HepG2 (cell line): ENCODE results near the gene MRPL14. TPM values are rescaled to one million over a fixed set of nuclear protein-coding genes. Genes with fewer than 3 reads are reported as not detected.

Experiments
- ATAC-seq: fragments of 200-7000 bp; cut with Tn5 transposase; 3 replicates; pipeline ENCODE4 v1.9.1; 2020; ENCODE audit warnings: mild to moderate bottlenecking, moderate library complexity
- BruUV-seq: library from RNA; stranded (reverse); fragments of 400-500 nt; replicated peaks from 2 replicates; lab custom pipeline; 2021; lab: Mats Ljungman, UMichigan
- CTCF ChIA-PET: fragments of 300-600 bp; formaldehyde crosslinking; extraction: SDS; loops from one replicate; lab custom pipeline; 2021; ENCODE audit warnings: low total read pairs, inconsistent platforms, low intra/inter-chr PET ratio; lab: Yijun Ruan, JAX
- POLR2A ChIA-PET: fragments of 350-600 bp; sonication (Branson Sonifier 250); formaldehyde crosslinking; loops from one replicate; lab custom pipeline; 2020; ENCODE audit warnings: antibody characterized with exemption, inconsistent platforms; lab: Yijun Ruan, JAX
- DNase-seq: peaks from one replicate; pipeline ENCODE4 v3.0.0-alpha.2; 2015; ENCODE audit warnings: low spot score
- FAIRE-seq: peaks from 3 replicates; lab custom pipeline; 2011; peaks lifted over from hg19 to GRCh38; lab: Jason Lieb, UNC
- H2AFZ ChIP-seq: one replicate; pipeline ENCODE4 v1.6.1; 2011; ENCODE audit warnings: low read length, inconsistent platforms
- H3K27ac ChIP-seq: fragments of 300-600 bp; 3 replicates; pipeline ENCODE4 v1.8.0; 2011; ENCODE audit warnings: mixed run types, mild to moderate bottlenecking, mixed read lengths, low read length, inconsistent platforms; ENCODE audit not compliant: insufficient read depth; ENCODE audit errors: extremely low read length
- H3K27me3 ChIP-seq, 2 experiments: fragments of 200-600 bp in 1 of 2; 2 replicates in 1 of 2; 3 replicates in 1 of 2; pipeline versions ENCODE4 v1.6.0 to v1.8.0; 2011; ENCODE audit warnings: low read length in 2 of 2, mild to moderate bottlenecking in 2 of 2, moderate library complexity in 2 of 2, inconsistent platforms in 1 of 2; ENCODE audit not compliant: insufficient read depth in 2 of 2, control insufficient read depth in 1 of 2
- H3K36me3 ChIP-seq, 2 experiments: fragments of 200-600 bp in 1 of 2; replicated peaks in 1 of 2; 2 replicates in 1 of 2; 3 replicates in 1 of 2; pipeline versions ENCODE4 v1.5.1 to v1.8.0; 2011; ENCODE audit warnings: low read length in 2 of 2, inconsistent platforms in 1 of 2; ENCODE audit not compliant: insufficient read depth in 2 of 2, control insufficient read depth in 1 of 2
- H3K4me1 ChIP-seq: 2 replicates; pipeline ENCODE4 v1.5.1; 2012; ENCODE audit warnings: low read length, inconsistent platforms; ENCODE audit not compliant: insufficient read depth
- H3K4me2 ChIP-seq: 2 replicates; pipeline ENCODE4 v1.6.0; 2011; ENCODE audit warnings: low read depth, low read length, inconsistent platforms
- H3K4me3 ChIP-seq, 3 experiments: fragments of 200-600 bp in 1 of 3; sonication (generic), shearing (Covaris generic) in 1 of 3; replicated peaks in 1 of 3; 2 replicates each; pipeline ENCODE4 v1.5.1; 2011 to 2016; ENCODE audit warnings: low read length in 3 of 3, inconsistent platforms in 2 of 3, low read depth in 2 of 3, mild to moderate bottlenecking in 2 of 3, control low read depth in 1 of 3, mixed read lengths in 1 of 3; ENCODE audit not compliant: insufficient read depth in 1 of 3
- H3K79me2 ChIP-seq: one replicate; pipeline ENCODE4 v1.6.1; 2011; ENCODE audit warnings: low read length, inconsistent platforms; ENCODE audit not compliant: insufficient read depth
- H3K9ac ChIP-seq: 2 replicates; pipeline ENCODE4 v1.6.0; 2011; ENCODE audit warnings: mild to moderate bottlenecking, low read depth, low read length, inconsistent platforms; ENCODE audit not compliant: insufficient read depth
- H3K9me3 ChIP-seq: 2 replicates; pipeline ENCODE4 v1.5.1; 2012; ENCODE audit warnings: mild to moderate bottlenecking, low read length
- H4K20me1 ChIP-seq: 2 replicates; pipeline ENCODE4 v1.6.0; 2011; ENCODE audit warnings: inconsistent platforms, mild to moderate bottlenecking, low read length, moderate library complexity; ENCODE audit not compliant: insufficient read depth
- AGO2 ChIP-seq: fragments of 200-400 bp; formaldehyde crosslinking; optimal IDR thresholded peaks from 2 replicates; pipeline ENCODE3; 2017; ENCODE audit warnings: mild to moderate bottlenecking, low read depth, low read length, moderate library complexity
- CBFB ChIP-seq: sonication (generic); formaldehyde crosslinking; IDR thresholded peaks from 2 replicates; pipeline ENCODE4 v1.4.0; 2020; ENCODE audit warnings: missing genetic modification reagents
- HNF4A ChIP-seq: sonication (generic); formaldehyde crosslinking; IDR thresholded peaks from 2 replicates; pipeline ENCODE4 v1.4.0; 2020; ENCODE audit warnings: missing genetic modification reagents
- KMT2A ChIP-seq: sonication (generic); formaldehyde crosslinking; IDR thresholded peaks from 2 replicates; pipeline ENCODE4 v1.4.0; 2020; ENCODE audit warnings: missing genetic modification reagents
- MIXL1 ChIP-seq: IDR thresholded peaks from 2 replicates; pipeline ENCODE4 v1.6.1; 2016
- POLR2AphosphoS5 ChIP-seq: IDR thresholded peaks from 2 replicates; pipeline ENCODE4 v1.6.1; 2012; ENCODE audit warnings: low read depth, low read length
- RBM22 ChIP-seq: fragments of 200-400 bp; formaldehyde crosslinking; optimal IDR thresholded peaks from 2 replicates; pipeline ENCODE3; 2017; ENCODE audit warnings: mild to moderate bottlenecking, low read length, moderate library complexity
- SCMH1 ChIP-seq: sonication (generic); formaldehyde crosslinking; IDR thresholded peaks from 2 replicates; pipeline ENCODE4 v1.9.0; 2021; ENCODE audit warnings: missing genetic modification reagents, mild to moderate bottlenecking, borderline replicate concordance
- SIN3B ChIP-seq: fragments of 150-350 bp; IDR thresholded peaks from 2 replicates; pipeline ENCODE4 v1.6.1; 2014; ENCODE audit warnings: low read length
- SOX5 ChIP-seq: IDR thresholded peaks from 2 replicates; pipeline ENCODE4 v1.6.1; 2016; ENCODE audit warnings: borderline replicate concordance
- TEAD3 ChIP-seq: optimal IDR thresholded peaks from 2 replicates; pipeline ENCODE3; 2016; ENCODE audit warnings: borderline replicate concordance
- TP53 ChIP-seq: sonication (generic); formaldehyde crosslinking; conservative IDR thresholded peaks from 2 replicates; pipeline ENCODE4 v1.4.0; 2020; ENCODE audit warnings: missing genetic modification reagents
- ZFP41 ChIP-seq: sonication (generic); formaldehyde crosslinking; IDR thresholded peaks from 2 replicates; pipeline ENCODE4 v1.4.0; 2020; ENCODE audit warnings: mild to moderate bottlenecking, missing genetic modification reagents, borderline replicate concordance
- ZNF501 ChIP-seq: sonication (generic); formaldehyde crosslinking; IDR thresholded peaks from 2 replicates; pipeline ENCODE4 v1.5.1; 2020; ENCODE audit warnings: mild to moderate bottlenecking, moderate library complexity, missing genetic modification reagents
- WGBS: methylation state at CpG from one replicate; pipeline ENCODE4 v1.1.6; 2017; ENCODE audit warnings: low lambda C conversion rate; 5-methylcytosine and 5-hydroxymethylcytosine counted together
- in situ Hi-C: cut with HindIII; loops from 2 replicates; pipeline ENCODE4 v1.10.0; 2017; ENCODE audit warnings: low pct_unique_long_range_greater_than_20kb; ENCODE audit not compliant: extremely low pct_ligation_motif_present
- intact Hi-C: fragments of 100-400 bp; cut with micrococcal nuclease; formaldehyde crosslinking; loops from one replicate; pipeline ENCODE4 v1.10.0; 2022; ENCODE audit not compliant: unreplicated experiment
- polyA plus RNA-seq, 8 experiments: library from polyadenylated mRNA; depleted of rRNA in 3 of 8; stranded (reverse) in 7 of 8; unstranded in 1 of 8; fragments of >200 nt; fragmentation: Illumina TruSeq in 4 of 8; extraction: Trizol in 4 of 8; gene quantifications; 2 replicates each; pipeline versions ENCODE4 v1.2.1 to v1.2.3, GENCODE V29; 2011 to 2016; ENCODE audit warnings: low read depth in 4 of 8, missing spikeins in 1 of 8, mixed read lengths in 1 of 8; ENCODE audit not compliant: insufficient read depth in 1 of 8
- total RNA-seq, 5 experiments: library from RNA; depleted of rRNA; stranded (reverse); fragments of >200 nt; fragmentation: Illumina TruSeq; extraction: Trizol; gene quantifications; 2 replicates each; pipeline ENCODE4 v1.2.3, GENCODE V29; 2016; ENCODE audit warnings: low read depth in 1 of 5
- TF ChIP-seq, protein P1 (sequence below): sonication (generic); formaldehyde crosslinking; IDR thresholded peaks from 2 replicates; pipeline ENCODE4 v1.9.0; 2021; ENCODE audit warnings: missing genetic modification reagents, borderline replicate concordance
- TF ChIP-seq, protein P2 (sequence below): sonication (generic); formaldehyde crosslinking; IDR thresholded peaks from 2 replicates; pipeline ENCODE4 v1.4.0; 2020; ENCODE audit warnings: mild to moderate bottlenecking, missing genetic modification reagents

The MRPL14 gene
- total and polyA plus RNA-seq, 2 of the 13 experiments (the other 11 are each of a cell fraction or from before 2014, with no cell fraction given), result 157 to 178 TPM

DNA sequence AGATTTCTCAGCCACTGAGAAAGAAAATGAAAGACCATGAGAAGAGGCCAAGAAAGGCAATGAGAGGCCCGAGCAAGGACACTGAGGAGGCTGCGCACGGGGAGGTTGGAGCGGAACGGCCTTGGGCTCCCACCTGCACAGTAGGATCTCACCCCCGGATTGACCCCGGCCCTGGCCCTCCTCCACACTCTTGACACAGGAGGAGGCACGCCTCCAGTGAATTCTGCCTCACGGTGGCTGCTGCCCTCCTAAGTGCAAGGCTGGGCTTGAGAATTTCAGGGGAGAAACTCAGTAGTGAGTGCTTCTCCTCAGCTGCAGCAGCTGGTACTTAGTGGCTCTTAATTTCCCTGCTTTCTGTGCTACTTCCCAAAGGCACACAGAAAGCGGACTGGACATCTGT, 18.0 kb downstream of the MRPL14 start:
- BruUV-seq, result no TSS peak
- Histone ChIP-seq H3K9ac (no peak overlapping the region), H4K20me1 (no peaks in the 10 kb centered on the region), H2AFZ (no peak overlapping the region), H3K9me3 (no peaks in the 10 kb centered on the region), H3K36me3 (peaks cover 38 to 79% of the 10 kb centered on the region in 2 experiments), H3K4me2 (no peak overlapping the region), H3K4me1 (peaks cover 62% of the 10 kb centered on the region), H3K79me2 (peaks cover 26% of the 10 kb centered on the region), H3K27me3 (no peaks in the 10 kb centered on the region), H3K27ac (no peak overlapping the region), H3K4me3 (no peak overlapping the region)
- POLR2A ChIA-PET, result interaction anchor here (1.3 kb wide), 1 partner anchor 9 kb away, joined by 4 read pairs; no protein-coding TSS in a partner anchor
- CTCF ChIA-PET, result no interaction called here
- in situ Hi-C loops, result no loop called here
- DNase-seq, result no peak
- 95% methylated on average over 10 of the region's 10 CpGs for WGBS
- no peak for TF ChIP-seq SCMH1 (CRISPR knock-in tag)
- TF ChIP-seq ZFP41 (CRISPR knock-in tag), result no peak
- TF ChIP-seq, protein P1, sequence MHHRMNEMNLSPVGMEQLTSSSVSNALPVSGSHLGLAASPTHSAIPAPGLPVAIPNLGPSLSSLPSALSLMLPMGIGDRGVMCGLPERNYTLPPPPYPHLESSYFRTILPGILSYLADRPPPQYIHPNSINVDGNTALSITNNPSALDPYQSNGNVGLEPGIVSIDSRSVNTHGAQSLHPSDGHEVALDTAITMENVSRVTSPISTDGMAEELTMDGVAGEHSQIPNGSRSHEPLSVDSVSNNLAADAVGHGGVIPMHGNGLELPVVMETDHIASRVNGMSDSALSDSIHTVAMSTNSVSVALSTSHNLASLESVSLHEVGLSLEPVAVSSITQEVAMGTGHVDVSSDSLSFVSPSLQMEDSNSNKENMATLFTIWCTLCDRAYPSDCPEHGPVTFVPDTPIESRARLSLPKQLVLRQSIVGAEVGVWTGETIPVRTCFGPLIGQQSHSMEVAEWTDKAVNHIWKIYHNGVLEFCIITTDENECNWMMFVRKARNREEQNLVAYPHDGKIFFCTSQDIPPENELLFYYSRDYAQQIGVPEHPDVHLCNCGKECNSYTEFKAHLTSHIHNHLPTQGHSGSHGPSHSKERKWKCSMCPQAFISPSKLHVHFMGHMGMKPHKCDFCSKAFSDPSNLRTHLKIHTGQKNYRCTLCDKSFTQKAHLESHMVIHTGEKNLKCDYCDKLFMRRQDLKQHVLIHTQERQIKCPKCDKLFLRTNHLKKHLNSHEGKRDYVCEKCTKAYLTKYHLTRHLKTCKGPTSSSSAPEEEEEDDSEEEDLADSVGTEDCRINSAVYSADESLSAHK (CRISPR knock-in tag), result no peak
- TF ChIP-seq POLR2AphosphoS5, result peak; percentile 15; the same call in 1 of the 2 replicates
- no peak for TF ChIP-seq KMT2A
- TF ChIP-seq, protein P2, sequence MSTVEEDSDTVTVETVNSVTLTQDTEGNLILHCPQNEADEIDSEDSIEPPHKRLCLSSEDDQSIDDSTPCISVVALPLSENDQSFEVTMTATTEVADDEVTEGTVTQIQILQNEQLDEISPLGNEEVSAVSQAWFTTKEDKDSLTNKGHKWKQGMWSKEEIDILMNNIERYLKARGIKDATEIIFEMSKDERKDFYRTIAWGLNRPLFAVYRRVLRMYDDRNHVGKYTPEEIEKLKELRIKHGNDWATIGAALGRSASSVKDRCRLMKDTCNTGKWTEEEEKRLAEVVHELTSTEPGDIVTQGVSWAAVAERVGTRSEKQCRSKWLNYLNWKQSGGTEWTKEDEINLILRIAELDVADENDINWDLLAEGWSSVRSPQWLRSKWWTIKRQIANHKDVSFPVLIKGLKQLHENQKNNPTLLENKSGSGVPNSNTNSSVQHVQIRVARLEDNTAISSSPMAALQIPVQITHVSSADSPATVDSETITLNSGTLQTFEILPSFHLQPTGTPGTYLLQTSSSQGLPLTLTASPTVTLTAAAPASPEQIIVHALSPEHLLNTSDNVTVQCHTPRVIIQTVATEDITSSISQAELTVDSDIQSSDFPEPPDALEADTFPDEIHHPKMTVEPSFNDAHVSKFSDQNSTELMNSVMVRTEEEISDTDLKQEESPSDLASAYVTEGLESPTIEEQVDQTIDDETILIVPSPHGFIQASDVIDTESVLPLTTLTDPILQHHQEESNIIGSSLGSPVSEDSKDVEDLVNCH (CRISPR knock-in tag), result no peak
- TF ChIP-seq ZNF501 (CRISPR knock-in tag), result no peak
- peak; percentile 56 for TF ChIP-seq RBM22
- peak; percentile 45 for TF ChIP-seq AGO2
- TF ChIP-seq HNF4A (CRISPR knock-in tag), result no peak
- TF ChIP-seq TEAD3 (CRISPR knock-in tag), result no peak
- TF ChIP-seq SIN3B, result no peak
- no peak for TF ChIP-seq MIXL1 (CRISPR knock-in tag)
- no peak for TF ChIP-seq TP53 (CRISPR knock-in tag)
- no peak for TF ChIP-seq SOX5 (CRISPR knock-in tag)
- TF ChIP-seq CBFB (CRISPR knock-in tag), result no peak
- intact Hi-C loops, result no loop called here
- FAIRE-seq, result no peak
- ATAC-seq, result no peak
